Activated CD8-positive, alpha-beta memory T cell treated with anti-CD3 and anti-CD28 coated beads, Interleukin-2, amount 50 U/mL, for 24 hours (primary cell): ENCODE measurements around the gene ETNK2.

ENCODE experiments used
- DNase-seq: peaks from one replicate; pipeline ENCODE4 v3.0.0-alpha.2; 2020; ENCODE audit errors: extremely low read depth

ETNK2 gene, protein sequence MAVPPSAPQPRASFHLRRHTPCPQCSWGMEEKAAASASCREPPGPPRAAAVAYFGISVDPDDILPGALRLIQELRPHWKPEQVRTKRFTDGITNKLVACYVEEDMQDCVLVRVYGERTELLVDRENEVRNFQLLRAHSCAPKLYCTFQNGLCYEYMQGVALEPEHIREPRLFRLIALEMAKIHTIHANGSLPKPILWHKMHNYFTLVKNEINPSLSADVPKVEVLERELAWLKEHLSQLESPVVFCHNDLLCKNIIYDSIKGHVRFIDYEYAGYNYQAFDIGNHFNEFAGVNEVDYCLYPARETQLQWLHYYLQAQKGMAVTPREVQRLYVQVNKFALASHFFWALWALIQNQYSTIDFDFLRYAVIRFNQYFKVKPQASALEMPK

DNA sequence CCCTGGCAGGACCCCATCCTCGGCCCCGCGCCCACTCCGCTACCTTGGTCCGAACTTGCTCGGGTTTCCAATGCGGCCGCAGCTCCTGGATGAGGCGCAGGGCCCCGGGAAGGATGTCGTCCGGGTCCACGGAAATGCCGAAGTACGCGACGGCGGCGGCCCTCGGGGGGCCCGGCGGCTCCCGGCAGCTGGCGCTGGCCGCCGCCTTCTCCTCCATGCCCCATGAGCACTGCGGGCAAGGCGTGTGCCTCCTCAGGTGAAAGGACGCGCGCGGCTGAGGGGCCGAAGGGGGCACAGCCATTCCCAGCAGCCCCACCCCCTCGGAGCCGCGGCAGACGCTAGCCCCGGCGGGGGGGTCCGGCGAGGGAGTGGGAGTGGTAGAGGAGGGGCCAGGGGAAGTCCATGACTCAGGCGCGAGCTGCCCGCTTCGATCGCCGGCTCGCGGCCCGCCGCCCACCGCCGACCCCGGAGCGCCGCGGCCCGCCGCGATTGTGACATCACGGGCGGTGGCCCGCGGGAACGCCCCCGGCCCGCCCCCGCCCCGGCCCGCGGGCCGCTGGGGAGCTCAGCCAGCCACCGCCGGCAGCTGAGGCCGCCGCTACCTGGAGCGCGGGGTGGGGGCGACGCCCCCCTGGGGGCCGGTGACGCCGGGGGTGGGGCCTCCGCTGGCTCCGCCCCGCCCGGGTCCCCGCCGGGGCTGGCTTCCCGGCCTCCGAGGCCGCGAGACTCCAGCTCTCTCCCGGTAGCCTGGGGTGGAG lies at the start of gene ETNK2:
Gene ETNK2 (minus strand): TSS at position 493 of the 758 bp plus-strand sequence. CDS start 192 bp downstream, at position 301.
- DNase-seq: no peak

DNA sequence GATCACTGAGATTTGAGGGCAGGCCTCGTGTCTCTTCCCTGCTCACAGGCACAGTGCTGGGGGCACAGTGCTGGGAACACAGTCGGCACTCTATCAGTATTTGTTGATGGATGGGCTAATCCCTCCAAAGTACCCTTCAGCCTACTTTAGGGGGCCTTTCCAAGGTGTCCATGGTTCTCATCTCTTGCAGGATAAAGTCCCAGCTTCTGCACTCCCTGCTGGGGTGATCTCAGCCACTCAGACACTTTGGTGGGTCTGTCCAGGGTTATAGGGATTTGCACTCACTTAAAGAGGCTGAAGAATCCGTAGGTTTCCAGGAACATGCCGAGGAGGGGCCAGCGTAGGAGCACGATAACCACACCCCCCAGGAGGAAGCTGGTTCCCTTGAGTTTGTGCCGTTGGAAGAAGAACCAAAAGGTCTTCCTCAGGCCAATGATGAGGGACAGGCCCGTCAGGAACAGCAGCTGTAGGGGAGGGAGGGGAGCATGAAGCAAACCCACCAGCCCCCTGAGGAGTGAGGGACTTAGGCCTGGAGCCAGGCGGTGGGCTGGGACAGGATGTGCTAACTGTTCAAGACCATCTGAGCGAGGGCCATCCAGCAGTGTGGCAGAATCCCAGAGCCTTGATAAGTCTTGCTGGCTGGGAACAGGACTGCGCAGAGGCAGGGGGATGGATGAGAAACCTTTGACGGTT lies 49.6 kb upstream of the ETNK2 start:
- no peak for DNase-seq

DNA sequence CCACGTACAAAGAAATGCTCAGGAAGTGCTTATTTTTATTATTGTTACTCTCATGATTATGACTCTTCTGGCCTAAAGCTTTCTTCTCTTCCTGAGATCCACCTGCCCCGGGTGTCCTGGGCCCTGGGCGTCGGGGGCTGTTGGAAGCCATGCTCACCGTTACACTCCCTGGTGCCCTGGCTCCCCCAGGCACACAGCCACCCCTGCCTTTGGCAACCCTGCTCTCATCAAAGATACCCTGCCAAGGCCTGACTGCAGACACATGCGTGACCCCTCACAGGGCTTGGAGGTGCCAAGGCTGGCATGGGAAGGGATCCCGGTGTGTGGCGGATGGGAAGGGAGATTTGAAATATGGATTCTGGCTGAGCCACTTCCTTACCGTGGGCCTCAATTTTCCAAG lies 47.7 kb upstream of the ETNK2 start:
- no peak for DNase-seq

DNA sequence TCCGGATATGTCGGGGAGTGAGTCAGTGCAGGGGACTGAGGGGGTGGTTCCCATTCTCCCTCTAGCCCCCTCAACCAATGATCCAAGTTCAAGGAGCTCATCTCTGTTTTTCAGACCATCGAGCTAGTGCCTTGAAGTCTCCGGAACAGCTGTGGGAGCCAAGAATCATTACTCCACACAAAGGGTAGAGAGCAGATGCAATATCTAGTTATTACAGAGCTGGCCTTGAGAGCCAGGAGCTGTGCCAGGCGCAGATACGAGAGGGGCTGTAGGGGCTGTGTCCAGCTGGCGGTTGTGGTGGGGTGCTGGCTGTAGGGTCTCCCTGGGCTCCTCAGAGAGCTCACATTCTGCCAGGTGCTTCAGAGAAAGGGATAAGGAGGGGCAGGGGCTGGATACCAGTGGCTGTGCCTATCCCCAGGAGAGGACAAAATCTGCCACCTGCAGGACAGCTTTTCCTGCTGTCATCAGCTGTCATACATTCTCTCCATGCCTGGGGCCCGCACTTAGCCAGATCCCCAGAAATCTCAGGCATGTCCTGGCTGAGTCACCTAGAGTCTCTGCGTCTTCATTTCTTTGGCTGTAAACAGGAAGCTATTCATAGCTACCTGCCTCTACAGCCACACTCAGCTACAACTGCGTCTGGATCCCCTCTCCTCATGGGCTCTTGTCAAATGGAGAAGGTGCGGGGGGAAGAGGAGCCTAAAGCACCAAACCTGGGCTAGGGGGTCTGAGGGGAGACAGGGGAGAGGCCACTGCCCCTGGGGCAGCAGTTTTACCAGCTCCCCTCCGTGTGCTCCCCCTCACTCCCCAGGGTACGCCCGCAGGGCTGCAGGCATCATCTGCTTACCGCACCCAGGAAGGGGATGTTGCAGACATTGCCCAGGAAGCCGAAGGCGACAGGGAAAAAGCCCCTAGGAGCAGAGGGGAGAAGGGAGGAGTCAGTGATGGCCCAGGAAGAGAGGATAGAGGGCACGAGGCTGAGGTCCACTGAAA lies 46.8 kb upstream of the ETNK2 start:
- no peak for DNase-seq

DNA sequence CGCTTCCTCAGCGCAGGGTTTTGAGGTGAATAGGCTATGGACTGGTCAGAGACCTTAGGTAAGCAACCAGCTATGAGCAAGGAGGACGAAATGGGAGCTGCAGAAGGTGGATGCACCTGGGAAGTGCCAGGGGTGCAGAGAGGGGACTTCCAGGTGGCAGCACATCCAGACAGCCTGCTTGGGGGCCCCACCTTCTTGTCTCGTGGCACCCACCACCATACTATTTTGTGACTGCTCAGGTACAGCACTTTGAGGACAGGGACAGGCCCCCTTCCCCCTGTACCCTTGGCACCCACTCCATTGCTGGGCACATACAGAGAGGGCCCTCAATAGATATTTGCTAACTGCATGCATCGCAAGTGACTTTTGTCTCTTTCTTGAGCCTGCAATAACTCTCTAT lies 45.2 kb upstream of the ETNK2 start:
- DNase-seq: no peak

DNA sequence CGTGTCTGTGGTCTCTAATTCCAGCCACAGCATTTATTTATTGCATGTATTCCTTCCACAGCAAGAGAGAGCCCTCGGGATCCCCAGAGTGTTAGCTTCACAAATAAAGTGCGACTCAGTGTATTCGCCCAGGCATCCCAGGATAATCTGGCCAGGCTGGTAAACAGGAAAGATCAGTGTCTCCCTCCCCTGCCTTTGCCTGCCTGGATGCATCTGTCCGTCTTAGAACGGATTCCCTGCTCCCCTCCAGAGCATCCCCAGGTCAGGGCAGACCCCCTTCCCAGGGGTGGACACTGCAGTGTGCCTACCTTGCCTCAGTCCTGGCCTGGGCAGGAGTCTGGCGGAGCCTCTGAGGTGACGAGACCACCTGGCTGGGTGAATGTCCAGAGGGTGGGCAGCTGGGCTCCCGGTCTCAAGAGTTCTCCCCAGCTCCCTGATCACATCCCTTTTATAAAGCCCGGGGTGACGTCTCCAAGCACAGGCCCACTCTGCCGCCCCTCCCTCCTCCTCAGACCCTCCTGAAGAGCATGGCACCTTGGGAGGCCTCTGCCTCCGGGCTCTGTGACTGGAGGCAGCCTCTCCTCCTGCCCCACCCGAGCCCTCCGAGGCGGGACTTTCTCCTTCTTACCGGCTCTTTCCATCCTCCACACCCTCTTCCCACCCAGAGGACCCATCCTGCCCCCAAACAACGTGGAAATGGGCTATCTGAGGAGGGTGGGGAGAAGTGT lies 44.4 kb upstream of the ETNK2 start, which contains the start of gene KISS1:
Gene KISS1 (minus strand): TSS at position 424 of the 728 bp plus-strand sequence. CDS start 3,615 bp downstream, outside the sequence.
- DNase-seq: no peak

DNA sequence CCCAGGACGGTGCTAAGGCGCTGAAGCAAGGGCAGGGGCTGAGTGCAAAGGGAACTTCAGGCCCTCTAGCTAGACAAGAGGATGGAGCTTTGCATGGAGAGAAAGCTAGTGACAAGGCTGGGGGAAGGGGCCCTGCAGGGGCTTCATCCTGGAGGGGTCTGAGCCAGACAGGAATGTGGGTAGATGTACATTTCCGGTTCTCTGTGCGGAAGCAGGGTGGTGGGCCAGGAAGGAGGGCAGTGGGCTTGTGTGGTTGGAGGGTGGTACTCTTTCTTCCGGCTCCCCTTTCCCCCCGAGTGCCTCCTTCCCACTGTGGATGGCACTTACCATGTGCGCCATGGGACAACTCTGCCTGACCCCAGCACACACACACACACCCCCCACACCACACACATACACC lies 42.9 kb upstream of the ETNK2 start:
- no peak for DNase-seq

DNA sequence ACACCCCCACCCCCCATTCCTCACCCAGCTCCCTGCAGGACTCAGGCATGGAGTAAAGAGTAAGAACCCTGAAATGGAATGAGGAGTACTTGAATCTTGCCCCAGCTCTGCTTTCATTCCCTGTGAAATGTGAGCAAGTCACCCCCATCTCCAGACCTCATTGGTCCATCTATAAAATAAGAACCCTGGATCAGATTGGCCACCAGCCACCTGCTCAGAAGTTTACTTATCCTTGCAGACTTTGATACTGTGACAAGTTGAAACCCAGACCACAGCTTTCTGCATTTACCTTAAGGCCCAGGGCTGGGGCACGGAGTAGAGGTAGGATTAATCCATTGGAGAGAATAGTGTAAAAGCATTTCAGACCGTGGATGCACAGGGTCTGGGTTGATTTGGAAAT lies 42.2 kb upstream of the ETNK2 start:
- no peak for DNase-seq

DNA sequence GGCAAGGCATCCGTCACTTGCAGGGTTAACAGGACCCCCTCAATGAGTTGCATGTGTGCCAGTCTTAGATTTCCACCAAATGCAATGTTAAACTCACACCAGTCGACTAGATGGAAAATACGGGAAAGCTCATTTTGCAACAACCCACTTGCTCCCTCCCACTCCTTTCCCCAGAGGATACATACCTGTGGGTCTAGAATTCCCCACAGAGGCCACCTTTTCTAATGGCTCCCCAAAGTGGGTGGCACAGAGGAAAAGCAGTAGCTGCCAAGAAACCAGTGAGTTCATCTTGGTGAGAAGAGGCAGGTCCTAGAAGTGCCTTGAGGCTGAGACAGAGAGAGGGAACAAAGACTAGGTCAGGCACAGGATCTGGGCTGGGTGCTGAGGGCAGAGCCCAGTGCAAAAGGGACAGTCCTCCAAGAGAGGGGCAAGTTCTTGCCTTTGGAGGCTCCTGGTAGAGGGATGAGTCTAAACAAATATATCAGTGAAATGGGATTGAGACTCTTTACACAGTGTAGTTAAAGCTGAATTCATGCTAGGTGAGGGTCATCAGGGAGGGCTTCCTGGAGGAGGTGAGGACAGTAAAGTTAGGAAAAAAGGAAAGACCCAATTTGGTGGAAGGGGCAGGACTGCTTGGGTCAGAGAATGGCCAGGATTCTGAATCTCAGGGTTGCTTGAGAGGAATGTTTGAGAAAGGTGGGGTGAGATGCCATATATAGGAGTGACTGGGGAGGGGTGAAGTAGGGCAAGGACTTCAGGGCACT lies 40.9 kb upstream of the ETNK2 start:
- DNase-seq: no peak

DNA sequence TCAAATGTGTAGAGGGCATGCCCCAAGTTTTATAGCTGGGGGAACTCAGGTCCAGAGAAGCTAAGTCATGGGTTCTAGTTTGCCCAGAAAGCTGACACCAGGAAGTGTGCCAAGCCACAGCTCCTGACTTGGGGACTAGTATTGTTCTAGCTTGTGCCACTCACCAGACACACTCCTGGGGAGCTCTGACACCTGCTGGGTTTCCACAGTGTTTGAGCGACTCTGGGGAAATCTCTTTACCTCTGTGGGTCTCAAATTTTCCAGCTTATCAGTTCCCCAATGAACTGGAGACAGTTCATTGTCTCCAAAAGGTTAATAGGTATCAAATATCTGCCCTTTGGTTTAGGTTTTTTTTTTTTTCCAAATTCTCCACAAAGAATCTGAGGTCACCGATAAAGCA lies 40.2 kb upstream of the ETNK2 start:
- no peak for DNase-seq

DNA sequence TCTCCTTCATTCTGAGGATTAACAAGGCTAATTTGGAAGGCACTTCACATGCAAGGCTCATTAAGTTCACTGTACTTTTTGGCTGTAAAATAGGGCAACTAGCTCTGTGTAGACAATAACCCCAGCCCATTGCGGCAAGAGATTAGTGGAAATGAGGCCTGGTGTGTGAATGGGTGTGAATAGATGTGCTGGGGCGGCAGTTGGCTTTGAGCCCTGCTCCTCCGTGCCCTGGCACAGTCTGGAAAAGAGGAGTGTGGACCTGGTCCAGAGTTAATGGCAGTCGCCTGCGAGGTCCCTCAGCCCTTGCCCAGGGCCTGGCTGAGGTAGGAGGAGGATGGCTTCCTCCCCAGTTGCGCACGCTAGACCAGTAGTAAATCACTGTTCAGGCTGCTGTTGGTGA lies 39.6 kb upstream of the ETNK2 start:
- no peak for DNase-seq

DNA sequence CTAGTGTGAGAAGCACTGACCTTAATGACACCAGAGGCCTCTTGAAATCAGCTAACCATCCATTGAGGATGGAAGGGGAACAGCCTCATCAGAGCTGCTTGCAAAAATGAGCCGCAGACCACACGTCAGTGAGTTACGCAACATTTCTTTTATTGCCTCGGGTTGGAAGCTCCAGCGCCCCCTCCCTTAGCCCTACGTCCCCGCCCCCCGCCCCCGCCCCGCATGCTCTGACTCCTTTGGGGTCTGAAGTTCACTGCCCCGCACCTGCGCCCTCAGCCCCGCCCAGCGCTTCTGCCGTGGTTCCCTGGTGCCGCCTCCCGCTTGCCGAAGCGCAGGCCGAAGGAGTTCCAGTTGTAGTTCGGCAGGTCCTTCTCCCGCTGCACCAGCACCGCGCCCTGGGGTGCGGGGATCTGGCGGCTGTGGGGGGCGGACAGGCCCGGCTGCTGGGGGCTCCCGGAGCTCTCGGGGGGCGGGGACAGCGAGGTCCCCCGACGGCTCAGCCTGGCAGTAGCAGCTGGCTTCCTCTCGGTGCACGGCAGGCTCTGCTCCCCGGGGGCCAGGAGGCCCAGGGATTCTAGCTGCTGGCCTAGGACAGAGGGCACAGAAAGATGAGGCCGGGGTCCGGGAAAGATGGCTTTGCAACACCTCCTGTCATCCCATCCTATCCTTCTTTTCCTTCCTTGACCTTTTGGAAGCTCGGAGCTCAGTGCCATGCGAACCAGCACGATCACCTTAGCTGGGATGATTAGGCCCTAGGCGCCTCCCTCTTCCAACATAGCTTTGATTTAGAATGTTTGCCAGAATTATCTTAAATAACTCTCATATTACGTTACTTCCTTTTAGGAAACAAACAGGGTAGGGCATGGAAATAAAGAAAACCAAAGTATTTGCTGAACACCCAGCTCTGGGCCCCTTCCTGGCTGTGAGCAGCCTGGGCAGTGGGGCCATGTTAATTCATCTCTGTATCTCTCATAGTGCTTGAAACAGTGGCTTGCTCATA lies 38.7 kb upstream of the ETNK2 start:
- no peak for DNase-seq

DNA sequence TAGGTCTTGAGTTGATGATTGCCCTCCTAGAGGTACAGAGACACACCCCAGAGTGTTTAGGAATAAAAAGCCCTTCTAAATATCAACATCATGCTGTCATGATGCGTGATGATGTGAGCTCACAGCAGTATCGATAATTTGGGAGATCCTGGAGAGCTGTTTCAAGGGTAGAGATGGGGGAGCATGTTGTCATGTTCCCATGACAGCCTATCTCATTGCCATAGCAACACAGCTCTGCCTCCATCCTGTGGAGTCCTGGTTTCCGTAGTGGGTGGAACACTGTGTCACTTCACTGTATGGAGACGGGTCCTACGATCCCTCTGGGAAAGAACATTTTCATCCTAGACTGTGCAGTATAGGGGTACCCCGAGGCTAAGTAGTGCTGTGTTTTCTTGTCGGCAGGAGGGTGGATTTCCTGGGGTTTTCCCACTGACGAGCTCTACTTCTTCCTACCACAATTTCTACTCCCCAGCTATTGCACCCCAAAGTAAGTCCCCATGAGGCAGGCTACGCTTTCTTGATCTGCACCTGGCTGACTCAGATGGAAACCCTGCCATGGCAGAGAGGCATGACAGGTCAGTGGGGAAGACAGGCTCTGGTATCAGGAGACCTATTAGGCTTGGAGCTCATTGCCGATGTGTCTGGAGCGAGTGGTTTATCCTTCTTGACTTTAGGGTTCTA lies 37.3 kb upstream of the ETNK2 start:
- DNase-seq: no peak

DNA sequence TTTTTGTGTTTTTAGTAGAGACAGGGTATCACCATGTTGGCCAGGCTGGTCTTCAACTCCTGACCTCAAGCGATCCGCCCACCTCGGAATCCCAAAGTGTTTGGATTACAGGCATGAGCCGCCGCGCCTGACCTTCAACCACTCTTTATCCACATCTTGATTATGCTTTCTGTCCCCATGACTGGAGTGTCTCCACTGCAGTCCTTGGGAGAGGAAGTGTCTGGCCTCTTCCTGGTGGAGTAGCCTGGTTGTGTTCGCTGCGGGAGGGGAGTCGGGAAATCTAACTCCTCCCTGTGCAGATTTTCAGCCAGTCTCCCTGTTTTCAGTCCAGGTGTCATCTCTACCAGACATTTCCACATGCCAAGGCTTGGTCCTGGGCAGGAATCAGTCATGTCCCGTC lies 34.8 kb upstream of the ETNK2 start:
- no peak for DNase-seq

DNA sequence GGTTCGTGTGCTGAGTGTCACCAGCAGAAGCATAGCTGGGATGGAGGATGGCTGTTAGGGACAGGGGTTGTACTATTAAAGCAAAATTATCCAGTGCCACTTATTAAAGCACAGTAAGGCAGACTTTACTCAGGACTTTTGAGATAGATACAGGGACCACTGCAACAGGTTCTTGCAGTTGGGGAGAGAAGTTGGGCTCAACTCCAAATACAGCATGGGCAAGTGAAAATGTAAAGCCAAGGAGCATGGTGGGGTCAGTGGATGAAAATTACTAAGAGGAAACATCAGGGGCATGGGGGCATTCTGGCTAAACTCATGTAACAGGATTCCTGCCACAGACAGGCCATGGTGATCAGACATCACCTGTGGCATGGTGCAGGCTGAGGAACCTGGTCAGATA lies 29.3 kb upstream of the ETNK2 start:
- DNase-seq: no peak

DNA sequence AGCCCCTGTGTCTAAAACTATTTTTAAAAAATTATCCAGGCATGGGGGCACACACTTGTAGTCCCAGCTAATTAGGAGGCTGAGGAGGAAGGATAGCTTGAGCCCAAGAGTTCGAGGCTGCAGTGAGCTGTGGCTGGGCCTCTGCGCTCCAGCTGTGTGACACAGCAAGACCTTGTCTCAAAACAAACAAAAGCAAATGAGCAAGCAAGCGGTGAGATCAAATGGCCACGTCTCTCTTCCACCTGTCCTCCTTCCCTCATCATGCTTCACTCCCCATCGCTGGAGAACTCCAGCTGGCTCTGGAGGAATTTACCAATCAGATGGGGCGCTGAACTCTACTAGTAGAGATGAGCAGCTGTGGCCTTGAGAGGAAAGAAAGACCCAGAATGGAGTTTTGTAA lies 28.3 kb upstream of the ETNK2 start:
- DNase-seq: no peak

DNA sequence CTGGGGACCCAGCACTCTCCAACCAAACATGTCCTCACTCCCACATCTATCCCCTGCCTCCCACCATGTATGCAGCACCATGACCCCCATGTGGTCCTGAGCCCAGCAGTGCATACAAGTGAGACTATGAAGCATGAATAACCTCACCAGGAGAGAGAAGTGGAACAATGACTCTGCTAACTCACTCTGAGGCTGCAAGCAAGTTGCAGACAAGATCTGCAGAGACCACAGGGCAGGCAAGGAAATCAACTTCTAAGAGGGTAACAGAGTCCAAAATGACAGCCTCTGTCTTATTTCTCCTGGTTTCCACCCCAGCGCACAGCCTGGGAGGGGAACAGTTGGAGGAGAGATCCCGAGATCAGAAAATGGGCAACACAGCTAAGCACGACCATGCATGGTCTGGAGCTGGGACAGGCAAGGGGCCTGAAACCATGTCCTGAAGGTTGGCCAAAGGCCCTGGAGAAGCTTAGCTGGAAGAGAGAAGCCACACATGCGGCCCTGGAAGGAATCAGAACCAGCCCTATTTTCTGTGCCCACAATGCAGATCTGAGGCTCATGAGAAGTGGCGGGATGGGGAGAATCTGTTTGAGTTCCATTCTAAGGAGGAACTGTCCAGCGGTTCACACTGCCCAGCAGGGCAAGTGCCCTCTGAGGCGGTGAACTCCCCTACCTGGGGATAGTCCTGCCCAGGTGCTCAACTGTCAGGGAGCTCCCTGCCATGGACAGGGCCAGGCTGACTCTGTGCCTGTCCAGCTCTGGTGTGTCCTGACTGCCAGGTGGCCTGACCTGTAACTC lies 26.8 kb upstream of the ETNK2 start:
- no peak for DNase-seq
